ENCODE data around the gene PRKG1. TPM values are rescaled to one million over a fixed set of nuclear protein-coding genes. Genes with fewer than 3 reads are reported as not detected.

Gene PRKG1
- total and polyA plus RNA-seq, 2 experiments from 2014 or later = 18.2 to 21.1 TPM

DNA sequence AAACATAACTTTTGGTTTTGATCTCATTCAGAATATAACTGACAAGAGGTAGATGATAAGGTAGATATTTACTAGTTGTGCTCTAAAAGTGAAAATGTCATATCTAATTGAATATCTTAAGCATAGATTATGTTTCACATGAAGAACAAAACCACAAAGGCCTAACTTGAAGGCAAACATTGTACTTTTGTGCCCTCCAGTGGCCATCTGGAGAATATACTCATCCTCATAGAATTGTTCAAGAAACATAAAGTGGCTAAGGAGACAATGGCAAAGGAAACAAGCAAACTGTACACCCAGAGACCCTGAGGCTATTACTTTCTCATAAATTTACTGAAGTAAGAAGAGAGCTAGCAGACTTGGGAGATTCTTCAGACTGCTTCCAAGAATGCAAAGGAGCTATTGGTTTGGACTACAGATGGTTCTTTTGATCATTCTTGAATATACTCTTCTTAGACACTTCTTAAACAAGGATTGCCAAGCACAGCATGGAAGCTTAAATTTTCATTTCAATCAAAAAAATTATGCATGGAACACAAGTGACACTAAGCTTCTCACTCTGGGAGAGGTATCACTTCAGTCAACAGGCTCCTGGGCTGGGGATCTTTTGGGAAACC, 1141.6 kb downstream of the PRKG1 start:
- no peaks in the 10 kb centered on the region for H4K20me1 ChIP-seq (replicated peaks; ENCODE audit: insufficient read depth)
- no peak overlapping the region for H2AFZ ChIP-seq
- H3K4me3 ChIP-seq = no peak overlapping the region
- Mint-ChIP-seq H3K4me3 (no peak overlapping the region), H3K4me1 (peaks cover 66% of the 10 kb centered on the region), H3K27me3 (ENCODE audit: insufficient read depth, low read depth, poor library complexity) (peaks cover 2% of the 10 kb centered on the region), H3K9me3 (no peaks in the 10 kb centered on the region), H3K27ac (peak overlapping the region; percentile 59; the same call in 1 of the 2 replicates), H3K36me3 (ENCODE audit: low read depth) (no peaks in the 10 kb centered on the region; the same call in 2 of the 3 replicates)
- H3F3A ChIP-seq (replicated peaks; ENCODE audit: low read depth) = no peaks in the 10 kb centered on the region
- H3K4me1 ChIP-seq (ENCODE audit: insufficient read depth) = peaks cover 57% of the 10 kb centered on the region
- H3K27me3 ChIP-seq (ENCODE audit: insufficient read depth) = no peaks in the 10 kb centered on the region
- no peaks in the 10 kb centered on the region for H3K9me2 ChIP-seq (ENCODE audit: insufficient read depth)
- DNase-seq (ENCODE audit: low spot score) (peak; percentile 79), ATAC-seq (no peak; the same call in 1 of the 3 replicates)
- TF ChIP-seq POLR2AphosphoS5 (IDR thresholded peaks at IDR 0.05; ENCODE audit: low read depth) (no peak), NANOG (IDR thresholded peaks at IDR 0.05; ENCODE audit: borderline replicate concordance) (no peak), ZNF114 (CRISPR knock-in tag; IDR thresholded peaks at IDR 0.05) (no peak), CREB1 (CRISPR knock-in tag; IDR thresholded peaks at IDR 0.05; ENCODE audit: low read depth) (no peak), CTCF (conservative IDR thresholded peaks at IDR 0.05; ENCODE audit: low read depth in 2 of 2) (peak; percentile 86 to 95)
- no peaks in the 10 kb centered on the region for H3K36me3 ChIP-seq (ENCODE audit: insufficient read depth)
- no peak overlapping the region for H3K4me2 ChIP-seq
- H3K27ac ChIP-seq (ENCODE audit: low read depth) = no peak overlapping the region
- H3K79me2 ChIP-seq (replicated peaks; ENCODE audit: insufficient read depth) = no peaks in the 10 kb centered on the region

- H3K27me3 Mint-ChIP-seq (ENCODE audit: insufficient read depth, low read depth, poor library complexity) = peaks cover 2% of the 10 kb centered on the region
- H2AFZ ChIP-seq = no peak overlapping the region
- TF ChIP-seq NANOG (IDR thresholded peaks at IDR 0.05; ENCODE audit: borderline replicate concordance) (no peak), ZNF114 (CRISPR knock-in tag; IDR thresholded peaks at IDR 0.05) (no peak), ZNF331 (CRISPR knock-in tag; IDR thresholded peaks at IDR 0.05; ENCODE audit: low read depth) (no peak), EZH2phosphoT487 (IDR thresholded peaks at IDR 0.05; ENCODE audit: unreplicated experiment) (no peak), POLR2AphosphoS5 (IDR thresholded peaks at IDR 0.05; ENCODE audit: low read depth) (no peak), CREB1 (CRISPR knock-in tag; IDR thresholded peaks at IDR 0.05; ENCODE audit: low read depth) (no peak), REST (IDR thresholded peaks at IDR 0.05; ENCODE audit: unreplicated experiment) (no peak), JUNB (IDR thresholded peaks at IDR 0.05; ENCODE audit: unreplicated experiment) (no peak)
- TF ChIP-seq, protein P1, sequence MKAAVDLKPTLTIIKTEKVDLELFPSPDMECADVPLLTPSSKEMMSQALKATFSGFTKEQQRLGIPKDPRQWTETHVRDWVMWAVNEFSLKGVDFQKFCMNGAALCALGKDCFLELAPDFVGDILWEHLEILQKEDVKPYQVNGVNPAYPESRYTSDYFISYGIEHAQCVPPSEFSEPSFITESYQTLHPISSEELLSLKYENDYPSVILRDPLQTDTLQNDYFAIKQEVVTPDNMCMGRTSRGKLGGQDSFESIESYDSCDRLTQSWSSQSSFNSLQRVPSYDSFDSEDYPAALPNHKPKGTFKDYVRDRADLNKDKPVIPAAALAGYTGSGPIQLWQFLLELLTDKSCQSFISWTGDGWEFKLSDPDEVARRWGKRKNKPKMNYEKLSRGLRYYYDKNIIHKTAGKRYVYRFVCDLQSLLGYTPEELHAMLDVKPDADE (IDR thresholded peaks at IDR 0.05) = no peak
Observed at GRCh38 chr10:52216852-52217251, 1142.6 kb downstream of the PRKG1 start.

More at GRCh38 chr10:52216852-52217251, 1142.6 kb downstream of the PRKG1 start:
- Mint-ChIP-seq H3K27ac (0 out of 2 replicates have a peak overlapping the region, but pooled peaks have one; percentile 27), H3K4me3 (no peak overlapping the region), H3K9me3 (no peaks in the 10 kb centered on the region), H3K36me3 (ENCODE audit: low read depth) (no peaks in the 10 kb centered on the region; the same call in 2 of the 3 replicates), H3K4me1 (peaks cover 61% of the 10 kb centered on the region)
- H3K9me2 ChIP-seq (ENCODE audit: insufficient read depth) = no peaks in the 10 kb centered on the region
- no peaks in the 10 kb centered on the region for H4K20me1 ChIP-seq (replicated peaks; ENCODE audit: insufficient read depth)
- H3K27ac ChIP-seq (ENCODE audit: low read depth) = peak overlapping the region; percentile 7; the same call in 1 of the 2 replicates
- ATAC-seq (no peak), DNase-seq (ENCODE audit: low spot score) (no peak)
- H3K27me3 ChIP-seq (ENCODE audit: insufficient read depth) = no peaks in the 10 kb centered on the region
- no peak overlapping the region for H3K4me2 ChIP-seq
- H3F3A ChIP-seq (replicated peaks; ENCODE audit: low read depth) = no peaks in the 10 kb centered on the region
- no peaks in the 10 kb centered on the region for H3K36me3 ChIP-seq (ENCODE audit: insufficient read depth)
- peaks cover 53% of the 10 kb centered on the region for H3K4me1 ChIP-seq (ENCODE audit: insufficient read depth)
- no peak overlapping the region for H3K4me3 ChIP-seq
- no peaks in the 10 kb centered on the region for H3K79me2 ChIP-seq (replicated peaks; ENCODE audit: insufficient read depth)

Measured in GM23338 (cell line).